Measurements from ENCODE around the gene TXK. TPM values are rescaled to one million over a fixed set of nuclear protein-coding genes. Genes with fewer than 3 reads are reported as not detected.

TXK gene
- total RNA-seq, 1 experiment from 2014 or later: 1.7 TPM

- Histone ChIP-seq H3K36me3 (ENCODE audit: control insufficient read depth, insufficient read depth, low read length) (no peaks in the 10 kb centered on the region), H3K9me3 (peaks cover 3% of the 10 kb centered on the region; the same call in 1 of the 2 replicates), H3K27me3 (replicated peaks; ENCODE audit: control insufficient read depth, insufficient read depth, low read length) (no peaks in the 10 kb centered on the region), H3K4me1 (peaks cover 10% of the 10 kb centered on the region; the same call in 1 of the 2 replicates), H3K4me3 (ENCODE audit: low read depth, low read length) (no peak overlapping the region)
- POLR2A ChIA-PET: no interaction called here
- Mint-ChIP-seq H3K36me3 (ENCODE audit: insufficient read depth, unreplicated experiment) (peaks cover 5% of the 10 kb centered on the region), H3K27ac (ENCODE audit: unreplicated experiment) (no peak overlapping the region), H3K4me1 (ENCODE audit: low read depth, unreplicated experiment) (peaks cover 18% of the 10 kb centered on the region), H3K4me3 (ENCODE audit: unreplicated experiment) (no peak overlapping the region), H3K9me3 (ENCODE audit: unreplicated experiment) (peaks cover 7% of the 10 kb centered on the region), H3K27me3 (ENCODE audit: insufficient read depth, unreplicated experiment) (no peaks in the 10 kb centered on the region)
- no peak for DNase-seq
- BruUV-seq (replicated peaks): no TSS peak
- intact Hi-C loops (cut with micrococcal nuclease; ENCODE audit: unreplicated experiment): no loop called here
- CTCF ChIA-PET: no interaction called here
- TF ChIP-seq CTCF (IDR thresholded peaks at IDR 0.05; ENCODE audit: insufficient read depth in 1 of 2, low read depth in 1 of 2, low read length in 1 of 2, severe bottlenecking in 1 of 2, unreplicated experiment in 1 of 2): no peak
Observed at GRCh38 chr4:48065587-48066052, 68.4 kb downstream of the TXK start.

- no peak overlapping the region for H3K4me3 Mint-ChIP-seq (ENCODE audit: unreplicated experiment)
- H3K4me1 ChIP-seq: peaks cover 6% of the 10 kb centered on the region
- H3K9me3 Mint-ChIP-seq (ENCODE audit: unreplicated experiment): peaks cover 20% of the 10 kb centered on the region
- H3K27ac Mint-ChIP-seq (ENCODE audit: unreplicated experiment): no peak overlapping the region
- CTCF ChIA-PET: no interaction called here
- no peaks in the 10 kb centered on the region for H3K27me3 Mint-ChIP-seq (ENCODE audit: insufficient read depth, unreplicated experiment)
- intact Hi-C loops (cut with micrococcal nuclease; ENCODE audit: unreplicated experiment): no loop called here
- no peak overlapping the region for H3K4me3 ChIP-seq (ENCODE audit: low read depth, low read length)
- no peaks in the 10 kb centered on the region for H3K27me3 ChIP-seq (replicated peaks; ENCODE audit: control insufficient read depth, insufficient read depth, low read length)
- H3K36me3 Mint-ChIP-seq (ENCODE audit: insufficient read depth, unreplicated experiment): peaks cover 9% of the 10 kb centered on the region
- H3K36me3 ChIP-seq (ENCODE audit: control insufficient read depth, insufficient read depth, low read length): no peaks in the 10 kb centered on the region
- peaks cover 4% of the 10 kb centered on the region; the same call in 1 of the 2 replicates for H3K9me3 ChIP-seq
- POLR2A ChIA-PET: no interaction called here
- no peak for DNase-seq
- no TSS peak for BruUV-seq (replicated peaks)
- no peak for TF ChIP-seq CTCF (IDR thresholded peaks at IDR 0.05; ENCODE audit: insufficient read depth in 1 of 2, low read depth in 1 of 2, low read length in 1 of 2, severe bottlenecking in 1 of 2, unreplicated experiment in 1 of 2)
- H3K4me1 Mint-ChIP-seq (ENCODE audit: low read depth, unreplicated experiment): peaks cover 25% of the 10 kb centered on the region
Observed at GRCh38 chr4:48064349-48064748, 69.7 kb downstream of the TXK start.

- Histone ChIP-seq H3K36me3 (ENCODE audit: control insufficient read depth, insufficient read depth, low read length) (no peaks in the 10 kb centered on the region), H3K4me1 (peaks cover 21% of the 10 kb centered on the region), H3K27me3 (replicated peaks; ENCODE audit: control insufficient read depth, insufficient read depth, low read length) (no peaks in the 10 kb centered on the region), H3K9me3 (peaks cover 8% of the 10 kb centered on the region; the same call in 1 of the 2 replicates), H3K4me3 (ENCODE audit: low read depth, low read length) (no peak overlapping the region)
- intact Hi-C loops (cut with micrococcal nuclease; ENCODE audit: unreplicated experiment): no loop called here
- no TSS peak for BruUV-seq (replicated peaks)
- Mint-ChIP-seq H3K9me3 (ENCODE audit: unreplicated experiment) (peaks cover 20% of the 10 kb centered on the region), H3K4me1 (ENCODE audit: low read depth, unreplicated experiment) (peaks cover 29% of the 10 kb centered on the region), H3K27ac (ENCODE audit: unreplicated experiment) (peak overlapping the region; percentile 78), H3K27me3 (ENCODE audit: insufficient read depth, unreplicated experiment) (no peaks in the 10 kb centered on the region), H3K36me3 (ENCODE audit: insufficient read depth, unreplicated experiment) (peaks cover 18% of the 10 kb centered on the region), H3K4me3 (ENCODE audit: unreplicated experiment) (peak overlapping the region; percentile 53)
- no peak for TF ChIP-seq CTCF (IDR thresholded peaks at IDR 0.05; ENCODE audit: insufficient read depth in 1 of 2, low read depth in 1 of 2, low read length in 1 of 2, severe bottlenecking in 1 of 2, unreplicated experiment in 1 of 2)
- DNase-seq: peak; percentile 53 to 55
- CTCF ChIA-PET: interaction anchor here (0.9 to 1.1 kb wide), 2 partner anchors 12 to 25 kb away, joined by 3 to 4 read pairs; no protein-coding TSS in a partner anchor
- POLR2A ChIA-PET: no interaction called here
Observed at GRCh38 chr4:48058617-48059530, 75.2 kb downstream of the TXK start.
